Heart left ventricle (tissue), 13 donors: Measurements from ENCODE around the gene QPCTL.

ENCODE experiments used
- POLR2A ChIP-seq, 2 donors: fragments of 450-650 bp; IDR thresholded peaks; one replicate each; pipeline ENCODE4 v1.6.1; 2017; ENCODE audit warnings: antibody characterized with exemption in 2 of 2, mild to moderate bottlenecking in 2 of 2, moderate library complexity in 2 of 2
- TF ChIP-seq, protein P1 (sequence below), 12 donors: fragments of 200-600 bp; sonication (generic) in 4 of 12; IDR thresholded peaks; one replicate each; pipeline versions ENCODE4 v1.5.0 to v1.8.0; 2018 to 2022; ENCODE audit warnings: antibody characterized with exemption in 12 of 12, mild to moderate bottlenecking in 5 of 12
- donor health status: ischemic (EF 13 %, LVEDD 7.1; RV severe dilation, severe dysfunction).
- donor health status: DM: no; HTN: yes; CAD: no.
- donor health status: DM: no; HTN: no; CAD: no.
- donor health status: ischemic (EF 25% LVEDD 6.9; RV normal size, moderate dysfunction).
- donor health status: ischemic (EF 25% LVEDD 5.7; RV mildly dilated, moderate dysfunction).
- donor health status: ischemic (EF 35%, LVEDD 5.7; RV mildly dilated, moderate dysfunction).
- donor health status: nonischemic (EF 11% LVEDD 7.7; RV severe dilation, severe dysfunction).
- donor health status: DM: yes; HTN: yes; CAD: no.
- donor health status: PGD.
- donor health status: ischemic (EF 29% LVEDD 5.4; RV normal size, mild dysfunction).
- donor health status: nonischemic (EF 23%, LVEDD 6.1; RV moderate dilation, normal function).

DNA sequence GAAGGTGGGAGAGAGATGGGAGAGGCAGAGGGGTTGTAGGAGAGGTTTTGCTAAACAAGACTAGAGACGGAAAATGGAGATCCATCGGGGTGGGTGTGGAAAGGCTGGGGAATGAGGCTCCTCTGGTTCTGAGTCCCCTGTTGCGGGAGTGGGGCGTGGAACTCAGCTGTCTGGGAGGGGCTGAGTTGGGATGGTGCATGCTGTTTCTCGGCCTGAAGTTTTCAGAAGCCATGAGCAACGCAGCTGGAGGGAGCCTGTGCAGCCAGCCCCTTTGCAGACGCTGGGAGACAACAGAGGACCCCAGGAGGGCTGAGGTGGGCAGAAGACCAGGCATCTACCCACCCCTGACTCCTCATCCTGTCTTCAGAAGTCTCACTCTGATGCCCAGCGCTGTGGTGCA, 31.8 kb upstream of the QPCTL start:
- TF ChIP-seq, protein P1, sequence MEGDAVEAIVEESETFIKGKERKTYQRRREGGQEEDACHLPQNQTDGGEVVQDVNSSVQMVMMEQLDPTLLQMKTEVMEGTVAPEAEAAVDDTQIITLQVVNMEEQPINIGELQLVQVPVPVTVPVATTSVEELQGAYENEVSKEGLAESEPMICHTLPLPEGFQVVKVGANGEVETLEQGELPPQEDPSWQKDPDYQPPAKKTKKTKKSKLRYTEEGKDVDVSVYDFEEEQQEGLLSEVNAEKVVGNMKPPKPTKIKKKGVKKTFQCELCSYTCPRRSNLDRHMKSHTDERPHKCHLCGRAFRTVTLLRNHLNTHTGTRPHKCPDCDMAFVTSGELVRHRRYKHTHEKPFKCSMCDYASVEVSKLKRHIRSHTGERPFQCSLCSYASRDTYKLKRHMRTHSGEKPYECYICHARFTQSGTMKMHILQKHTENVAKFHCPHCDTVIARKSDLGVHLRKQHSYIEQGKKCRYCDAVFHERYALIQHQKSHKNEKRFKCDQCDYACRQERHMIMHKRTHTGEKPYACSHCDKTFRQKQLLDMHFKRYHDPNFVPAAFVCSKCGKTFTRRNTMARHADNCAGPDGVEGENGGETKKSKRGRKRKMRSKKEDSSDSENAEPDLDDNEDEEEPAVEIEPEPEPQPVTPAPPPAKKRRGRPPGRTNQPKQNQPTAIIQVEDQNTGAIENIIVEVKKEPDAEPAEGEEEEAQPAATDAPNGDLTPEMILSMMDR (IDR thresholded peaks at IDR 0.05): no peak
- no peak for TF ChIP-seq POLR2A (IDR thresholded peaks at IDR 0.05)
